Thyroid gland (tissue), 4 donors: Measurements from ENCODE around the gene TTC12. TPM values are rescaled to one million over a fixed set of nuclear protein-coding genes. Genes with fewer than 3 reads are reported as not detected.

Experiments used
- DNase-seq, 2 donors: peaks; one replicate each; pipeline ENCODE4 v3.0.0-alpha.2; 2019
- H3K27ac ChIP-seq, 3 donors: fragments of 200-600 bp; sonication (generic); 1 replicate in 2 of 3; 2 replicates in 1 of 3; pipeline ENCODE4 v1.5.1; 2016 to 2019; ENCODE audit warnings: mild to moderate bottlenecking in 1 of 3, moderate library complexity in 1 of 3
- H3K27me3 ChIP-seq: fragments of 200-600 bp; sonication (generic); one replicate; pipeline ENCODE4 v1.5.1; 2019
- H3K36me3 ChIP-seq, 2 donors: fragments of 200-600 bp; sonication (generic); one replicate each; pipeline ENCODE4 v1.5.1; 2016 to 2019
- H3K4me1 ChIP-seq, 2 donors: fragments of 200-600 bp; sonication (generic); one replicate each; pipeline ENCODE4 v1.5.1; 2017 to 2019
- H3K4me3 ChIP-seq, 3 donors: fragments of 200-600 bp; sonication (generic); replicated peaks in 1 of 3; 1 replicate in 2 of 3; 2 replicates in 1 of 3; pipeline ENCODE4 v1.5.1; 2016; ENCODE audit warnings: mild to moderate bottlenecking in 1 of 3
- H3K9me3 ChIP-seq: fragments of 200-600 bp; sonication (generic); one replicate; pipeline ENCODE4 v1.5.1; 2017
- POLR2A ChIP-seq, 2 donors: fragments of 450-650 bp; IDR thresholded peaks; one replicate each; pipeline ENCODE4 v1.6.1; 2017; ENCODE audit warnings: antibody characterized with exemption in 2 of 2, mild to moderate bottlenecking in 2 of 2, moderate library complexity in 1 of 2
- WGBS, 2 donors: methylation state at CpG; one replicate each; pipeline ENCODE4 v1.1.5; 2017; 5-methylcytosine and 5-hydroxymethylcytosine counted together
- intact Hi-C: fragments of 100-400 bp; cut with DNase I; formaldehyde crosslinking; loops from one replicate; pipeline ENCODE4 v1.15.1; 2023
- total RNA-seq, 4 donors: library from RNA; depleted of rRNA; stranded (reverse); fragments of >200 nt; gene quantifications; one replicate each; pipeline ENCODE4 v1.2.3, GENCODE V29; 2016
- TF ChIP-seq, protein P1 (sequence below), 6 experiments: fragments of 200-600 bp in 3 of 6; fragments of 450-650 bp in 3 of 6; sonication (generic) in 3 of 6; IDR thresholded peaks; one replicate each; pipeline ENCODE4 v1.5.1; 2016 to 2019; ENCODE audit warnings: antibody characterized with exemption in 6 of 6, mild to moderate bottlenecking in 2 of 6, inconsistent platforms in 1 of 6, moderate library complexity in 1 of 6

TTC12 gene
- total RNA-seq, 4 donors from 2014 or later = 30.8 to 45.6 (median 36.8) TPM

DNA sequence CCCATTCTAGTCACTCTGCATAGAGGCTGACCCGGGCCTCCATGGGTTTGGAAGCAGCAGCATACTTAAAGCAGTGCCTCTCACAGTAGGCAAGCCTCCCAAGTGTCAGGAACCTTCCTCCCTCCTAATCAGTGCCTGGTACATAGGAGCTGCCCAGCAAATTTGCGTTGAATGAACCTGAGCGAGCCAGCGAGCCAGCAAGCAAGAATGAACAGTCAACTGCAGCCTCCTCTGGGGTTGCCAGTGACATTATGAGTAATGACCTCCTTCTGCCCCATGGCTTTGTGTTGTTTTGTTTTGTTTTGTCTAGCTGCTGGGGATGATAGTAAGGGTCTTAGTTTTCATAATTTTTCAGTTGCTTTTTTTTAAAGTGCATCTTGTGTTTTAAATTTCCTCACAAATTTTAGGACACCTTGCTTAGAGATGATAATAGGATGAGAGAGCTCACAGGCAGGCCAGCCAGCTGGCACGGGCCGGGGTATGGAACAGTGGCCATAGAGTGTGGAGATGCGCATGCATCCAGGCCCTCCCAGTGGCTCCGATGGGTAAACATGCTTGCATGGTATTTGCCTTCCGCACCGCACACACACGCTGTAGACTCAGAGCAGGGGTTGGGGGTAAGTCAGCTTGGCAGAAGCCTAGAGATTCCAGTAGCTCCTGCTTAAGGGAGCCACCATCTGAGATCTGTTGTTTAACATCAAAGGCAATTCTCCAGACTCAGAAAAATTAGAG, 36.1 kb downstream of the TTC12 start:
- TF ChIP-seq, protein P1, sequence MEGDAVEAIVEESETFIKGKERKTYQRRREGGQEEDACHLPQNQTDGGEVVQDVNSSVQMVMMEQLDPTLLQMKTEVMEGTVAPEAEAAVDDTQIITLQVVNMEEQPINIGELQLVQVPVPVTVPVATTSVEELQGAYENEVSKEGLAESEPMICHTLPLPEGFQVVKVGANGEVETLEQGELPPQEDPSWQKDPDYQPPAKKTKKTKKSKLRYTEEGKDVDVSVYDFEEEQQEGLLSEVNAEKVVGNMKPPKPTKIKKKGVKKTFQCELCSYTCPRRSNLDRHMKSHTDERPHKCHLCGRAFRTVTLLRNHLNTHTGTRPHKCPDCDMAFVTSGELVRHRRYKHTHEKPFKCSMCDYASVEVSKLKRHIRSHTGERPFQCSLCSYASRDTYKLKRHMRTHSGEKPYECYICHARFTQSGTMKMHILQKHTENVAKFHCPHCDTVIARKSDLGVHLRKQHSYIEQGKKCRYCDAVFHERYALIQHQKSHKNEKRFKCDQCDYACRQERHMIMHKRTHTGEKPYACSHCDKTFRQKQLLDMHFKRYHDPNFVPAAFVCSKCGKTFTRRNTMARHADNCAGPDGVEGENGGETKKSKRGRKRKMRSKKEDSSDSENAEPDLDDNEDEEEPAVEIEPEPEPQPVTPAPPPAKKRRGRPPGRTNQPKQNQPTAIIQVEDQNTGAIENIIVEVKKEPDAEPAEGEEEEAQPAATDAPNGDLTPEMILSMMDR (IDR thresholded peaks at IDR 0.05) = no peak
- TF ChIP-seq POLR2A (IDR thresholded peaks at IDR 0.05) = no peak
- no peak overlapping the region for H3K27ac ChIP-seq
- no peaks in the 10 kb centered on the region for H3K27me3 ChIP-seq
- H3K9me3 ChIP-seq = no peaks in the 10 kb centered on the region
- H3K4me3 ChIP-seq = no peak overlapping the region
- 83 to 88% methylated on average over 11 of the region's 11 CpGs for WGBS, 2 donors
- no peaks in the 10 kb centered on the region for H3K4me1 ChIP-seq
- intact Hi-C loops = no loop called here
- H3K36me3 ChIP-seq = peaks cover 4 to 7% of the 10 kb centered on the region in 2 donors
- DNase-seq = no peak

GRCh38 chr11:113351068-113351450, 36.7 kb downstream of the TTC12 start:
- 84 to 89% methylated on average over 3 of the region's 3 CpGs for WGBS, 2 donors
- H3K4me3 ChIP-seq = no peak overlapping the region
- H3K27me3 ChIP-seq = no peaks in the 10 kb centered on the region
- no peak overlapping the region for H3K27ac ChIP-seq
- no peak for DNase-seq
- H3K36me3 ChIP-seq = peaks cover 4 to 8% of the 10 kb centered on the region in 2 donors
- TF ChIP-seq, protein P1 (IDR thresholded peaks at IDR 0.05) = no peak
- intact Hi-C loops = no loop called here
- H3K4me1 ChIP-seq = no peaks in the 10 kb centered on the region
- no peaks in the 10 kb centered on the region for H3K9me3 ChIP-seq

DNA sequence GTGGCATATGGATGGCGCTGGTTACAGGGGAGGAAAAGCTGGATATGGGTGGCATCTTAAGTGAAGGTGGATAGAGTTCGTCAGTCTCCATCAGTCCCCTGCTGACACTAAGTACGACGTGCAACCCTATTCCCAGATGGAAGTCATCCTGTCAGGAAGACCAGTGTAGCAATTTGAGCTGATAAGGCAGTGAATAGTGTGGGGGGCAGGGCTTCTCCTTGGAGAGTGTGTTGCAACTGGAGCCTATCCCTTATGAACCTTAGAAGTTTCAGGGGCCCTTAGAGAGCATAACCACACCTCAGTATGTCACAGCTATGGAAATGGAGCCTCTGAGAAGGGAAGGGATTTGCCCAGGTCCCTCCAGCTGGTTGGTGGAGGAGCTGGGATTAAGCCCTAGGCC, 37.1 kb downstream of the TTC12 start:
- TF ChIP-seq, protein P1 (IDR thresholded peaks at IDR 0.05) = no peak
- TF ChIP-seq POLR2A (IDR thresholded peaks at IDR 0.05) = no peak
- intact Hi-C loops = no loop called here
- Histone ChIP-seq H3K27ac (no peak overlapping the region), H3K36me3 (peaks cover 4 to 13% of the 10 kb centered on the region in 2 donors), H3K27me3 (no peaks in the 10 kb centered on the region), H3K9me3 (no peaks in the 10 kb centered on the region), H3K4me1 (no peaks in the 10 kb centered on the region), H3K4me3 (no peak overlapping the region)
- DNase-seq = no peak
- WGBS, 2 donors = 78 to 85% methylated on average over 4 of the region's 4 CpGs

DNA sequence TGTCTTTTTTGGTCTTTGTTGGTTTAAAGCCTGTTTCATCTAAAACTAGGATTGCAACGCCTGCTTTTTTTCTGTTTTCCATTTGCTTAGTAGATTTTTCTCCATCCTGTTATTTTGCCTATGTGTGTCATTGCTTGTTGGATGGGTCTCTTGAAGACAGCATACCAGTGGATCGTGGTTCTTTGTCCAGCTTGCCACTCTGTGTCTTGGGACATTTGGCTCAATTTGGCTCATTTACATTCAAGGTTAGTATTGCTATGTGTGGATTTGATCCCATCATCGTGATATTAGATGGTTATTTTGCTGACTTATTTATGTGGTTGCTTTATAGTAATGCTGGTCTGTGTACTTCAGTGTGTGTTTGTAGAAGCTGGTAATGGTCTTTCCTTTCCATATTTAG, 41.8 kb downstream of the TTC12 start:
- WGBS, 2 donors = 95 to 96% methylated on average over 3 of the region's 3 CpGs
- Histone ChIP-seq H3K36me3 (peaks cover 13 to 20% of the 10 kb centered on the region in 2 donors), H3K9me3 (no peaks in the 10 kb centered on the region), H3K27ac (no peak overlapping the region), H3K27me3 (no peaks in the 10 kb centered on the region), H3K4me1 (no peaks in the 10 kb centered on the region), H3K4me3 (no peak overlapping the region)
- no peak for TF ChIP-seq POLR2A (IDR thresholded peaks at IDR 0.05)
- TF ChIP-seq, protein P1 (IDR thresholded peaks at IDR 0.05) = no peak
- intact Hi-C loops = no loop called here
- no peak for DNase-seq

DNA sequence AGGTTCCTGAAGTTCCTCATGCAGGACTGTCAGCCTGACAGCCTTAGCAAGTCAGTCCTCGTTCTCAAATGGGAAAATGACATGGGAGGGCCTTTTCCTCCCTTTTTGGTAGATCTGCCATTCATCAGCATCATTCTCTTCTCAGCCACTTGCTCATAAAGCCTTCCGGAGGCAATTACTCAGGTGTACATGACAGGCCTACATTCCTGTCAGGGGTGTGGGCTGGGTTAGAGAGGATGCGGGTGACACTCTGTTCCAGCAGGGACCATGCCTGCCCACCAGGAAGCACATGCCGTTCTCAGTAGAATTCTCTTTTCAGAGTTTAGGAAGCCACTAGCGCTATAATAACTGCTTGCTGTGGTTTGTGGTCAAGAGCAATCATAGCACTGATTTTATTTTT, 49.0 kb downstream of the TTC12 start:
- no peak for TF ChIP-seq POLR2A (IDR thresholded peaks at IDR 0.05)
- TF ChIP-seq, protein P1 (IDR thresholded peaks at IDR 0.05) = no peak

More for the DNA sequence above, 49.0 kb downstream of the TTC12 start:
- Histone ChIP-seq H3K9me3 (no peaks in the 10 kb centered on the region), H3K4me3 (no peak overlapping the region), H3K36me3 (peaks cover 34 to 45% of the 10 kb centered on the region in 2 donors), H3K4me1 (peaks cover 4 to 6% of the 10 kb centered on the region in 2 donors), H3K27ac (no peak overlapping the region), H3K27me3 (no peaks in the 10 kb centered on the region)
- intact Hi-C loops = no loop called here
- 81 to 94% methylated on average over 5 of the region's 5 CpGs for WGBS, 2 donors
- DNase-seq = no peak
